GM10266 (cell line): ENCODE data around the gene PMS1.
"Not testable (repeated sequence)": the region's sequence is repeated elsewhere in the genome, so short reads cannot be mapped to it uniquely, and the experiment has no call there.

Source experiments
- DNase-seq: peaks from one replicate; pipeline ENCODE4 v3.0.0; 2012; ENCODE audit errors: extremely low spot score
- CTCF ChIP-seq: IDR thresholded peaks from 2 replicates; pipeline ENCODE4 v1.5.1; 2012; ENCODE audit warnings: mild to moderate bottlenecking, low read depth; ENCODE audit not compliant: control insufficient read depth, insufficient read depth; ENCODE audit errors: missing control alignments

PMS1 gene

GRCh38 chr2:189885368-189885767, 101.1 kb downstream of the PMS1 start:
- no peak for DNase-seq
- no peak for TF ChIP-seq CTCF

- not testable (repeated sequence) for DNase-seq
Observed at GRCh38 chr2:189892546-189893294, 108.5 kb downstream of the PMS1 start.

GRCh38 chr2:189896809-189897208, 112.6 kb downstream of the PMS1 start:
- no peak for DNase-seq
- TF ChIP-seq CTCF: no peak

- no peak for DNase-seq
- TF ChIP-seq CTCF: no peak
Observed at GRCh38 chr2:189899101-189899500, 114.9 kb downstream of the PMS1 start.

- no peak for TF ChIP-seq CTCF
- DNase-seq: no peak
Observed at GRCh38 chr2:189900726-189901125, 116.5 kb downstream of the PMS1 start.

- DNase-seq: no peak
- no peak for TF ChIP-seq CTCF
Observed at GRCh38 chr2:189901664-189902063, 117.4 kb downstream of the PMS1 start.

GRCh38 chr2:189913821-189914220, 129.6 kb downstream of the PMS1 start:
- TF ChIP-seq CTCF: no peak
- no peak for DNase-seq

GRCh38 chr2:189916651-189917050, 132.4 kb downstream of the PMS1 start:
- TF ChIP-seq CTCF: no peak
- no peak for DNase-seq
